ENCODE measurements around the gene IGF1R. TPM values are rescaled to one million over a fixed set of nuclear protein-coding genes. Genes with fewer than 3 reads are reported as not detected.

Gene IGF1R
- total and polyA plus RNA-seq, 2 donors, result 11.5 to 33.3 TPM

DNA sequence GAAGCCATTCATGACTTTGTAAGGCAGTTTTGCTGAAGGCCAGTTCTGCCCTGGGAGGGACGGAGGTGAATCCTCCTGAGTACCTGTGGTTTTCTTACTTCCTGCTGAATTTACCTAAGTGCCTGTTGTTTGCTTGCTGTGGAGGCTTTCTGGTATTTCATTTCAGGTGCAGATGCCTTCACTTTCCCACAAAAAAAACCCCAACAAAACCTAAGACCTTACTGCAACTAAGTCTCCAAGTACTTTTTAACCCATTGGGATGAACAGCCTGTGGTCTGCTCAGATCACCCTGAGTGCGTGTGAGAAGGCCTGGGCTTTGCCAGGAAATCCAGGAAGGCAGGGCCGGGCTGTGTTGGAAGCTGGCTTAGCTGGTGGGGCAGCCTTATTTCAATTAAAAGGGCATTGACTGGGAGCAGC lies 65.3 kb downstream of the IGF1R start:
- H3K27ac ChIP-seq (ENCODE audit: low read depth), result no peak overlapping the region
- DNase-seq (ENCODE audit: extremely low spot score), result no peak
- H3K4me1 ChIP-seq (ENCODE audit: insufficient read depth), result no peaks in the 10 kb centered on the region
- no peaks in the 10 kb centered on the region for H3K36me3 ChIP-seq (ENCODE audit: insufficient read depth)
- 50% methylated on average over 3 of the region's 3 CpGs for WGBS
- no peak overlapping the region for H3K4me3 ChIP-seq (ENCODE audit: low read depth, low read length)

DNA sequence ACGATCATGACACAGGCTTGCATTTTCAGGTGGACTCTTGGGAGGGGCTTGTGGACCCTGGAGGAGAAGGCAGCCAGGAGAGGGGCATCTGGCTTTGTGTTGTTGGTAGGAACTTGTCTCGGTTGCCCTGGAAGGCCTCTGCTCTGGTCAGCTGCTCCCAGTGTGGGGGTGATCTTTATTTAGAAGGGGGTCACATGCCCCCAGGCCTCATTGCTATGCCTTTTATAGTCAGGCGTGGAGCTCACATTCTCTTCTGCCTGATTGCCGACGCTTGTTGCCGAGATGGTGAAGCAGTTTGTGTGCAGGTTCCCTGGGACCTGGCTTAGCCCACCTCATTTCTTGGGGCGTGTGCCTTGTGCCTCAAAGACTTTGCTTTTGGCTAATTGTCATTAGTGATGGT lies 66.6 kb downstream of the IGF1R start:
- Histone ChIP-seq H3K4me1 (ENCODE audit: insufficient read depth) (no peaks in the 10 kb centered on the region), H3K36me3 (ENCODE audit: insufficient read depth) (no peaks in the 10 kb centered on the region), H3K27ac (ENCODE audit: low read depth) (no peak overlapping the region), H3K4me3 (ENCODE audit: low read depth, low read length) (no peak overlapping the region)
- 62% methylated on average over 7 of the region's 7 CpGs for WGBS
- no peak for DNase-seq (ENCODE audit: extremely low spot score)

DNA sequence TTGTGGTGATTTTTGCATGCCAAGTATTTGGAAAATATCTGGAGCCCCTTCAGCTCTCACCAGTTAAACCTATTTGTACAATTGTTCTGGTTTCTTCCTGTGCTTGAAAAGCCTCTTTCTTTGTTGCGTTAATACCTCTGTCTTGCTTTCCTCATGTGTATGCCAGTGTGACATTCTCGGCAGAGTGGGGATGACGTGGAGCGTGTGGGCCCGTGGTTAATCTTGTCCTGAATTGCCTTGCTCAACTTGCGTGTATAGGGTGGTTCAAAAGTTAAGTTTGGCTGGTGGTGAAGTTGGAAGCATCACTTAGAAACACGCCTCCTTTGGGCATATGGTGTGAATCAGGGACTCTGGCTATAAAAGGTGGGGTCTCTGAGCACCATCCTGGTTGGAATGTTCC lies 67.1 kb downstream of the IGF1R start:
- H3K36me3 ChIP-seq (ENCODE audit: insufficient read depth), result no peaks in the 10 kb centered on the region
- no peak for DNase-seq (ENCODE audit: extremely low spot score)
- WGBS, result 72% methylated on average over 7 of the region's 7 CpGs
- no peaks in the 10 kb centered on the region for H3K4me1 ChIP-seq (ENCODE audit: insufficient read depth)
- H3K4me3 ChIP-seq (ENCODE audit: low read depth, low read length), result no peak overlapping the region
- no peak overlapping the region for H3K27ac ChIP-seq (ENCODE audit: low read depth)

DNA sequence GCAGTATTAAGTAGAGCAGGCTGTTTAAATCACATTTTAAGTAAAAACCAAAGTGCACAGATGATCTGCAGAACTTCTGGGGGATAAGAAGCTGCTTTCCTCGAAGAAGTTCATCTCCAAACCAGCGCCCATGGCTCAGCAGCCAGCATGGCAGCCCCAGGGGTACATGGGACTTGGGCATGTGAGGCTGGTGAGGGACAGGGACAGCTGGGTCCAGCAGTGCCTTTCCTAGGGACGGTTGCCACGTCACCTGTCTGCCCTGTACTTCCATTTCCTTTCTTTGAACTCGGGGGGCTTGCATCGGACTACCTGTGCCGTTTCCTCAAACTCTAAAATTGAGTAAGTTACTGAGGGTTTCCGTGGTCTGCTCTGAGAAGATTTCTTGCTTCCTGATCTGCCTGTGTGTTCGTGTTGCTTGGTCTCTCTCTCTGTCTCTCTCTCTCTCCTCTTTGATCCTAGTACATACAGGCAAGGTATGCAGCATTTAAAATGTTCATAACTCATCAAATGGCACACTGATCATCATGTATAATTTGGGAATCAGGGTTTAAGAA lies 67.6 kb downstream of the IGF1R start:
- no peak overlapping the region for H3K4me3 ChIP-seq (ENCODE audit: low read depth, low read length)
- H3K4me1 ChIP-seq (ENCODE audit: insufficient read depth), result no peaks in the 10 kb centered on the region
- DNase-seq (ENCODE audit: extremely low spot score), result no peak
- 84% methylated on average over 9 of the region's 9 CpGs for WGBS
- H3K27ac ChIP-seq (ENCODE audit: low read depth), result no peak overlapping the region
- H3K36me3 ChIP-seq (ENCODE audit: insufficient read depth), result no peaks in the 10 kb centered on the region

DNA sequence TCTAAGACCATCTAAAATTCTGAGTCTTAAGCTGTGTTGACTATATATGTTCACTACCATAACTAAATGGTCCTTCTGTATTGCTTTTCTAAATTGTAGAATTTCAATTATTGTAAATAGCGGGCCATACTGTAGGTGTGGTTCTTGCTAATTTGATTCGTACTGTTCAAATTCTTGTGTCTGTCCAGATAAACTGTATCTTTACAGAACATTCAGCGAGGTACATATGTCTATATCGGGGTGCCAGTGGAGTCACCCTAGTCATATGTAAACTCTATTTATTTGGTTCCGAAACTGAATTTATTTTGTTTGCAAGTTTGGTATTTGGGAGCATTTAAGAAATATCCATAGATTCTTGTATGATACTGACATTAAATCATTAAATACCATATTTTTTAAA lies 69.0 kb downstream of the IGF1R start:
- no peak for DNase-seq (ENCODE audit: extremely low spot score)
- Histone ChIP-seq H3K27ac (ENCODE audit: low read depth) (no peak overlapping the region), H3K4me3 (ENCODE audit: low read depth, low read length) (no peak overlapping the region), H3K36me3 (ENCODE audit: insufficient read depth) (no peaks in the 10 kb centered on the region), H3K4me1 (ENCODE audit: insufficient read depth) (no peaks in the 10 kb centered on the region)
- 97% methylated on average over 5 of the region's 5 CpGs for WGBS

DNA sequence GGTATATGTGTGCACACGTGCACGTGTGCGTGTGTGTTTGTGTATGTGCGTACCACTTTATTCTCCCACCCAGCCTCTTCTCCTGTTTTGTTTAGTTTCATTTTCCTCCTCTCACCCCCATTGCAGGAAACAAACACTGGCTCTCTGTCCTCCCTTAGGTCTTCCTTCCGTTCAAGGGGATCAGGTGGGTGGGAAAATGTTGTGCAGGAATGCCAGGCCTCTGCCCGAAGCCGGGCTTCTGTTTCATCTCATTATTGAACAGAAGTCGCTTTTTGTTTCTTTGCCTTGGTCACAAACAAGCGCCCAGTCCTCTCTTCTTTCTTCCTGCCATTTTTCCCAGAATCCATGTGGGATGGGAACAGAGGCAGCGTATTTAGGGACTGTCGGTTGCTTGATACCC lies 69.6 kb downstream of the IGF1R start:
- Histone ChIP-seq H3K4me3 (ENCODE audit: low read depth, low read length) (no peak overlapping the region), H3K4me1 (ENCODE audit: insufficient read depth) (no peaks in the 10 kb centered on the region), H3K36me3 (ENCODE audit: insufficient read depth) (no peaks in the 10 kb centered on the region), H3K27ac (ENCODE audit: low read depth) (no peak overlapping the region)
- DNase-seq (ENCODE audit: extremely low spot score), result no peak
- 79% methylated on average over 11 of the region's 11 CpGs for WGBS

DNA sequence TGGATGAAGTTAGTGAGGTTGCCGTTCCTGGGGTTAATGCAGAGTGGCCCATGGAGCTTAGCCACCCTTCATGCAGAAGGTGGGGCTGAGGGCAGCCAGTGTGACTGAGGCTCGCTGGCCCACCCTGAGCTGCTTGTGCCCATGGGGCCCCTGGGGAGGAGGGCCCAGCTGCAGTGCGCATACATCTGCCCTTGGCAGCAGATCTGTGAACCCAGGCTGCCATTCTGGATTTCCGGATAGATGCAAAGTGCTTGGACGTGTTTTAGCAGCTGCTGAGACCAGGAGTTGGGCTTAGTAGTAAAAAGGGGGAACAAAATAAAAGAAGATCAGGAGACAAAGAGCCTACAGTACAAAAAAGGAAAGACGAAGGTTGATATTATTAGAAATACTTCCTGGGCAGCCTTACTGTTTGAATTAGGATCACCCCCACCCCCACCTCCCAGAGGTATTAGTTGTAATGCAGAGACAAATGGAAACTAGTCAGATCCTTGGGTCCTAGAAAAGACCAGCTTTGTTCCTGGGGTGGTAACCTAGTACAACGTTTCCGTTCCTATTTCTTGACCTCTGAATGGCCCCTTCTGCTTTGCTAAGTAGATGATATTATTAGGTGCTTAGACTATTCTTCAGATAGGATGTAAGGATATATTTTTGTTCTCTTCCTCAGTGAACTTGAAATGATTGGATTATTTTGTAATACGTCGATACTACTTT lies 70.2 kb downstream of the IGF1R start:
- DNase-seq (ENCODE audit: extremely low spot score), result no peak
- 33% methylated on average over 10 of the region's 10 CpGs for WGBS
- Histone ChIP-seq H3K4me3 (ENCODE audit: low read depth, low read length) (no peak overlapping the region), H3K4me1 (ENCODE audit: insufficient read depth) (no peaks in the 10 kb centered on the region), H3K27ac (ENCODE audit: low read depth) (no peak overlapping the region), H3K36me3 (ENCODE audit: insufficient read depth) (no peaks in the 10 kb centered on the region)

- Histone ChIP-seq H3K27ac (ENCODE audit: low read depth) (no peak overlapping the region), H3K36me3 (ENCODE audit: insufficient read depth) (no peaks in the 10 kb centered on the region), H3K4me1 (ENCODE audit: insufficient read depth) (no peaks in the 10 kb centered on the region), H3K4me3 (ENCODE audit: low read depth, low read length) (no peak overlapping the region)
- 67% methylated on average over 5 of the region's 5 CpGs for WGBS
- no peak for DNase-seq (ENCODE audit: extremely low spot score)
These were observed 70.9 kb downstream of the IGF1R start for GRCh38 chr15:98719137-98719740.

GRCh38 chr15:98720031-98720430 lies 71.7 kb downstream of the IGF1R start:
- no peak overlapping the region for H3K27ac ChIP-seq (ENCODE audit: low read depth)
- WGBS, result 93% methylated on average over 6 of the region's 6 CpGs

GRCh38 chr15:98720577-98721565 lies 72.5 kb downstream of the IGF1R start:
- H3K36me3 ChIP-seq (ENCODE audit: insufficient read depth), result no peaks in the 10 kb centered on the region
- H3K4me1 ChIP-seq (ENCODE audit: insufficient read depth), result no peaks in the 10 kb centered on the region
- H3K27ac ChIP-seq (ENCODE audit: low read depth), result no peak overlapping the region
- H3K4me3 ChIP-seq (ENCODE audit: low read depth, low read length), result no peak overlapping the region
- no peak for DNase-seq (ENCODE audit: extremely low spot score)
- 92% methylated on average over 11 of the region's 11 CpGs for WGBS

More at GRCh38 chr15:98720031-98720430, 71.7 kb downstream of the IGF1R start:
- H3K4me3 ChIP-seq (ENCODE audit: low read depth, low read length), result no peak overlapping the region
- no peak for DNase-seq (ENCODE audit: extremely low spot score)
- H3K36me3 ChIP-seq (ENCODE audit: insufficient read depth), result no peaks in the 10 kb centered on the region
- no peaks in the 10 kb centered on the region for H3K4me1 ChIP-seq (ENCODE audit: insufficient read depth)

DNA sequence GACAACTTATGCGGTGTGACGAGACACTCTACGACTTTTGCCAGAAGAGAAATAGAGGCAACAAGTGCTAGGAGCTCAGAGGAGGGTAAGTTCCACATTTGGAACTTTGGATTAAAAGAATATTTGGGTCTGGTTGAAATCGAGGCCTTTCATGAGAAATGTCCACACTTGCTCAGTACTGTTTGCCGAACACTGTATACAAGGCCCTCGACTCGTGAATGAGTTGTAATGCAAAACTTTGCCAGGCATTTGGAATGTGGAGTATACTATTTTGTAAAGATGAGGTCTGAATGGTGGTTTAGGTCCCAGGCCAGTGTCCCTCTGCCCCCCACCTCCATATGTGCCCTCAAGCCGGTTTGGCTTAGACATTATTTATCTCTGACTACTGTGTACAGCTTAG lies 73.9 kb downstream of the IGF1R start:
- DNase-seq (ENCODE audit: extremely low spot score), result no peak
- WGBS, result 83% methylated on average over 8 of the region's 8 CpGs
- no peak overlapping the region for H3K4me3 ChIP-seq (ENCODE audit: low read depth, low read length)
- no peaks in the 10 kb centered on the region for H3K36me3 ChIP-seq (ENCODE audit: insufficient read depth)
- H3K4me1 ChIP-seq (ENCODE audit: insufficient read depth), result no peaks in the 10 kb centered on the region
- H3K27ac ChIP-seq (ENCODE audit: low read depth), result no peak overlapping the region

DNA sequence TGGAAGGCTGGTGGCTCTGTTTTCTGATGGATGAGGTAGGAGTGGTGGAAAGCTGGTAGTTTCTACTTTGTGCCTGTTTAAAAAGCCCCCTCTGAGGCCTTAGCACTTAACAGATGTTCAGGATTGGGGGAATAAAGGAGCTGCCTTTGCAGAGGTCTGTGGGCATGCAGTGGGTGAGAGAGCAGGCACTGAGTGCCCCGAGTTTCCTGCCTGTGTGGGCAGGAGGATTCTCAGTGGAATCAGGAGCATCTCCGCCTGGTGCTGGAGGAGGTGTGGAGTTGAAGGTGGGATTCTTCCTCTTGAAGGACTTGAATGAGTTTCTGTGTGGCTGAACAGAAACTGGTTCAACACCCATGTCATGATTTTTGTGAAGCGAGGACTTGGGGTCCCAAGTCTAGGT lies 74.3 kb downstream of the IGF1R start:
- Histone ChIP-seq H3K4me3 (ENCODE audit: low read depth, low read length) (no peak overlapping the region), H3K4me1 (ENCODE audit: insufficient read depth) (no peaks in the 10 kb centered on the region), H3K27ac (ENCODE audit: low read depth) (no peak overlapping the region), H3K36me3 (ENCODE audit: insufficient read depth) (no peaks in the 10 kb centered on the region)
- 86% methylated on average over 3 of the region's 3 CpGs for WGBS
- no peak for DNase-seq (ENCODE audit: extremely low spot score)

DNA sequence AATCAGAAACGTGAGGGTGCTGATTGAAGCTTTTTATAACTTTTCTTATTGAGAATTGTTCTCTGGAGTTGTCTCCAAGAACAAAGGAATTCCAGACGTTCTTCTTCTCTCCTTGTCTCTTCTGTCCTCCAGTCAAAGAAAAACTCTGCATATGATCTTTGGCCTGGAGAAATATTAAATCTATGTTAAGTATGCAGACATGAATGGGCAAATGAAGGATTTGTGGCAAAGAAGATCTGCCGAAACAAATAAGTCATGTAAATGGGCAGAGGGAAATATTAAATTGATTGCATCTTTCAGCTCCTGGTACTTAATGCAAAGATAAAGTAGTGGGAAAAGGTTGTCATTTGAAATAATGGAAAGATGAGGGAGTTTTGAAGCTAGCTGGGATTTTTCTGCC lies 74.9 kb downstream of the IGF1R start:
- H3K4me1 ChIP-seq (ENCODE audit: insufficient read depth), result no peaks in the 10 kb centered on the region
- 48% methylated on average over 3 of the region's 3 CpGs for WGBS

More for the DNA sequence above, 74.9 kb downstream of the IGF1R start:
- Histone ChIP-seq H3K27ac (ENCODE audit: low read depth) (no peak overlapping the region), H3K4me3 (ENCODE audit: low read depth, low read length) (no peak overlapping the region), H3K36me3 (ENCODE audit: insufficient read depth) (no peaks in the 10 kb centered on the region)
- no peak for DNase-seq (ENCODE audit: extremely low spot score)
